ENCODE data around the gene ARL2BP. TPM values are rescaled to one million over a fixed set of nuclear protein-coding genes. Genes with fewer than 3 reads are reported as not detected.

Gene ARL2BP
- total RNA-seq = 49.5 and 74.6 TPM in 2 replicates

GRCh38 chr16:57244767-57245471 is at the start of gene ARL2BP:
Gene ARL2BP, plus strand, starts transcription at chr16:57245259. Its CDS starts 109 bp downstream, at chr16:57245368.

GRCh38 chr16:57284209-57284951 is 39.3 kb downstream of the ARL2BP start, which contains the start of gene PLLP:
Gene PLLP, minus strand, starts transcription at chr16:57284672. Its CDS starts 132 bp downstream, at chr16:57284540.

Other genes starting within 250 kb of the ARL2BP start
- 76.7 and 82.9 TPM in 2 replicates for gene CPNE2, start 152.7 kb upstream of the ARL2BP start, total RNA-seq
- gene PSME3IP1, start 59.2 kb upstream of the ARL2BP start, total RNA-seq = 50.8 and 69.4 TPM in 2 replicates
- 32.9 and 67.9 TPM in 2 replicates for gene RSPRY1, start 58.9 kb upstream of the ARL2BP start, total RNA-seq
- gene PLLP, start 39.4 kb downstream of the ARL2BP start, total RNA-seq = 1.6 and 7.4 TPM in 2 replicates
- gene CCL22, start 113.5 kb downstream of the ARL2BP start, total RNA-seq = not detected in 2 replicates
- gene CX3CL1, start 127.2 kb downstream of the ARL2BP start, total RNA-seq = 3.6 and 89.1 TPM in 2 replicates
- gene CCL17, start 159.5 kb downstream of the ARL2BP start, total RNA-seq = not detected in 2 replicates
- gene CIAPIN1, start 202.1 kb downstream of the ARL2BP start, total RNA-seq = 81.4 and 88.7 TPM in 2 replicates
- gene COQ9, start 202.2 kb downstream of the ARL2BP start, total RNA-seq = 33.5 and 64.8 TPM in 2 replicates
- 77.7 and 111 TPM in 2 replicates for gene POLR2C, start 217.4 kb downstream of the ARL2BP start, total RNA-seq
- 9.9 and 16.6 TPM in 2 replicates for gene DOK4, start 241.2 kb downstream of the ARL2BP start, total RNA-seq

Measured in bladder microvascular endothelial cell (primary cell).